Kidney epithelial cell (primary cell): ENCODE data around the gene CD4. TPM values are rescaled to one million over a fixed set of nuclear protein-coding genes. Genes with fewer than 3 reads are reported as not detected.
A peak's percentile ranks its signal among the peaks of the same experiment; 100 is the strongest.

Experiments
- DNase-seq: peaks from one replicate; pipeline ENCODE4 v3.0.0-alpha.2; 2010; ENCODE audit warnings: low read depth
- H3K27me3 ChIP-seq: 2 replicates; pipeline ENCODE4 v1.6.0; 2011; ENCODE audit warnings: low read length; ENCODE audit not compliant: control insufficient read depth, insufficient read depth
- H3K36me3 ChIP-seq: 2 replicates; pipeline ENCODE4 v1.5.1; 2011; ENCODE audit warnings: low read length; ENCODE audit not compliant: control insufficient read depth, insufficient read depth
- H3K4me3 ChIP-seq: 2 replicates; pipeline ENCODE4 v1.5.1; 2011; ENCODE audit warnings: low read depth, mild to moderate bottlenecking, control low read depth, low read length
- total RNA-seq: library from RNA; depleted of rRNA; stranded (reverse); fragments of >200 nt; gene quantifications from 2 replicates; pipeline ENCODE4 v1.2.3, GENCODE V29; 2015
- TF ChIP-seq, protein P1 (sequence below): IDR thresholded peaks from 2 replicates; pipeline ENCODE4 v1.5.1; 2011; ENCODE audit warnings: mild to moderate bottlenecking, moderate library complexity, low read length, control low read depth, inconsistent platforms; ENCODE audit not compliant: insufficient read depth, poor library complexity, severe bottlenecking

Gene CD4
- total RNA-seq, 1 donor from 2014 or later, result 0.08 TPM

DNA sequence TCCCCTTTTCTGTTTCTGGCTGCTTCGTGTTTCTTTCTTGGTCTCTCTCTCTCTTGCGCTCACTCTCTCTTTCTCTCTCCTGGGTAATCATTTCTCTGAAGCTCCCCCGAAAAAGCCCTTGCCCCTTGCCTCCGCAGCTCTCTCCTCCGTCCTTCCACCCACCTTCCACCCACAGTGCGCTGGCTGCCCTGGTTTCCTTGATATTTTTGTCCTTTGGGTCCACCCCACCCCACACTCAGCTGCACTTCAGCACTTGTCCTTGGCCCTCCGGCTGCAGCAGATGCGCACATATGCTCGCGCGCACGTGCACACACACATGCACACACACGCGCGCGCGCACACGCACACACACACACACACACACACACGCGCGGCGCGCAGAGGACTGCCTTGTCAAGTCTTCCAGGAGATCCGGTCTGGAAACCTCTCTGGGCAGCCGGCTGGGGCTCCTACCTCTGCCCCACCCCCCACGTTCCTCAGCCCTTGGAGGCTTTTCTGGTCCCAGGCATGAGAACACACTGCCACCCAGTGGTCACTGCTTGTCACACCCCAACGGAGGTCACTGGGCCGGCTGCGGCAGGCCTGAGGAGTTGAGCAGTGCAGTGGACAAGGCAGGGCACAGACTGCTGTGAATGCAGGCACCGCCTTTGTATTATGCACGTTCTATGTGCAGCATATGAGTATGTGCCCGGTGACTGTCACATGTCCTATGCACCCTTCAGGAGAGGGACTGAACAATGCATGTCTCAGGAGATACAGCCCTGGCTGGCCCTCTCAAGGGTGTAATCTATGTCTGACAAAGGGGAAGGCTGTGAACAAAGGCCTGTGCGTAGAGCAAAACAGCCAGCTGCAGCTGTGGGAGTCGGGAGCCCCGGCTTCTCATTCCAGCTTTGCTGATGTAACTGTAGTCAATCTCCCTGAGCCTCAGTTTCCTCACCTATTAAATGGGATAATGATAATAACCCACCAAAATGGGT, 10.5 kb upstream of the CD4 start:
- H3K4me3 ChIP-seq, result peak overlapping the region; percentile 19
- H3K27me3 ChIP-seq, result peaks cover 12% of the 10 kb centered on the region
- H3K36me3 ChIP-seq, result no peaks in the 10 kb centered on the region
- TF ChIP-seq, protein P1, sequence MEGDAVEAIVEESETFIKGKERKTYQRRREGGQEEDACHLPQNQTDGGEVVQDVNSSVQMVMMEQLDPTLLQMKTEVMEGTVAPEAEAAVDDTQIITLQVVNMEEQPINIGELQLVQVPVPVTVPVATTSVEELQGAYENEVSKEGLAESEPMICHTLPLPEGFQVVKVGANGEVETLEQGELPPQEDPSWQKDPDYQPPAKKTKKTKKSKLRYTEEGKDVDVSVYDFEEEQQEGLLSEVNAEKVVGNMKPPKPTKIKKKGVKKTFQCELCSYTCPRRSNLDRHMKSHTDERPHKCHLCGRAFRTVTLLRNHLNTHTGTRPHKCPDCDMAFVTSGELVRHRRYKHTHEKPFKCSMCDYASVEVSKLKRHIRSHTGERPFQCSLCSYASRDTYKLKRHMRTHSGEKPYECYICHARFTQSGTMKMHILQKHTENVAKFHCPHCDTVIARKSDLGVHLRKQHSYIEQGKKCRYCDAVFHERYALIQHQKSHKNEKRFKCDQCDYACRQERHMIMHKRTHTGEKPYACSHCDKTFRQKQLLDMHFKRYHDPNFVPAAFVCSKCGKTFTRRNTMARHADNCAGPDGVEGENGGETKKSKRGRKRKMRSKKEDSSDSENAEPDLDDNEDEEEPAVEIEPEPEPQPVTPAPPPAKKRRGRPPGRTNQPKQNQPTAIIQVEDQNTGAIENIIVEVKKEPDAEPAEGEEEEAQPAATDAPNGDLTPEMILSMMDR, result peak; percentile 92
- peak; percentile 61 for DNase-seq

GRCh38 chr12:6779708-6780432, 9.5 kb upstream of the CD4 start:
- DNase-seq, result no peak
- Histone ChIP-seq H3K27me3 (peaks cover 5% of the 10 kb centered on the region), H3K36me3 (no peaks in the 10 kb centered on the region), H3K4me3 (no peak overlapping the region)
- TF ChIP-seq, protein P1, result no peak

- Histone ChIP-seq H3K27me3 (peaks cover 5% of the 10 kb centered on the region), H3K36me3 (no peaks in the 10 kb centered on the region), H3K4me3 (no peak overlapping the region)
- TF ChIP-seq, protein P1, result no peak
- DNase-seq, result no peak
Observed at GRCh38 chr12:6780573-6780972, 8.8 kb upstream of the CD4 start.

DNA sequence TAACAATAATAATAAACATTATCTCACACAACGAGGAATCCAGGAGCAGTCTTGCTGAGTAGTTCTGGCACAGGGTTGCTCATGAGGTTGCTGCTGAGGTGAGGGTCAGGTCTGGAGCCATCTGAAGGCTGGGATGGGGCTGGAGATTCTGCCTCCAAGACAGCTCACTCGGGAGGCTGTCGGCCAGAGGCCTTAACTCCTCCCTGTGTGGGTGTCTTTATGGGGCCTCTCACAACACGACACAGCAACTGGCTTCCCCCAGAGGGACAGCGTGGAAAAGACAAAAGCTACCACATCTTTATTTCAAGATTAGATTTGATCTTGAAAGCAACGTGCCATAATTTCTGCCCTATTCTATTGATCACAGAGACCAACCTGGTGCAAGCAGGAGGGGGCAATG, 7.2 kb upstream of the CD4 start:
- TF ChIP-seq, protein P1, result no peak
- DNase-seq, result no peak
- H3K36me3 ChIP-seq, result no peaks in the 10 kb centered on the region

GRCh38 chr12:6782850-6783566, 6.3 kb upstream of the CD4 start:
- TF ChIP-seq, protein P1, result no peak
- Histone ChIP-seq H3K4me3 (no peak overlapping the region), H3K36me3 (no peaks in the 10 kb centered on the region), H3K27me3 (peaks cover 3% of the 10 kb centered on the region)
- DNase-seq, result no peak

More for the DNA sequence above, 7.2 kb upstream of the CD4 start:
- H3K4me3 ChIP-seq, result no peak overlapping the region
- H3K27me3 ChIP-seq, result peaks cover 5% of the 10 kb centered on the region
